WI38 (cell line): ENCODE data around the gene NHERF2.

ENCODE experiments used
- H3K4me3 ChIP-seq: 2 replicates; pipeline ENCODE4 v1.5.1; 2011; ENCODE audit warnings: low read depth, mild to moderate bottlenecking, control low read depth, low read length
- TF ChIP-seq, protein P1 (sequence below): IDR thresholded peaks from 2 replicates; pipeline ENCODE4 v1.5.1; 2012; ENCODE audit warnings: low read depth, mild to moderate bottlenecking, control low read depth, low read length

NHERF2 gene

DNA sequence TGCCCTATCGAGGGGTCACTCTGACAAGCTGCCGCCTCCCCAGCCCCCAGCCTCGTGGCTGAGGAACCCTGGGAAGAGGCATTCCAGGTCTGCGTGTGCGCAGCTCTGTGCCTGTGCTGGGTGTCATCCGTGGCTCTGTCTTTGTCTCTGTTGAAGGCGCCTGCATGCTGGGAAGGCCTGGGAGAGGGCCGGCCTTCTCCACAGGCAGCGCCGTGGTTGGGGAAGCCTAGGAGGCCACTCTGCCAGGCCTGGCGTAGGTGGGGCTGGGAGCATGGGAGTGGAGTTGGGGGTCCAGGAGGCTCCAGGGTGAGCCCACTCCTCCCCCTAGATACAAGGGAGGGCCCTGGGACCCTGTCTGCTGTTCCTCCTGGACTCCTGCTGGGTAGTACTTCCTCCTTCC, 3.3 kb downstream of the NHERF2 start:
- H3K4me3 ChIP-seq, result no peak overlapping the region

GRCh38 chr16:2031081-2031577, 4.4 kb downstream of the NHERF2 start:
- TF ChIP-seq, protein P1, sequence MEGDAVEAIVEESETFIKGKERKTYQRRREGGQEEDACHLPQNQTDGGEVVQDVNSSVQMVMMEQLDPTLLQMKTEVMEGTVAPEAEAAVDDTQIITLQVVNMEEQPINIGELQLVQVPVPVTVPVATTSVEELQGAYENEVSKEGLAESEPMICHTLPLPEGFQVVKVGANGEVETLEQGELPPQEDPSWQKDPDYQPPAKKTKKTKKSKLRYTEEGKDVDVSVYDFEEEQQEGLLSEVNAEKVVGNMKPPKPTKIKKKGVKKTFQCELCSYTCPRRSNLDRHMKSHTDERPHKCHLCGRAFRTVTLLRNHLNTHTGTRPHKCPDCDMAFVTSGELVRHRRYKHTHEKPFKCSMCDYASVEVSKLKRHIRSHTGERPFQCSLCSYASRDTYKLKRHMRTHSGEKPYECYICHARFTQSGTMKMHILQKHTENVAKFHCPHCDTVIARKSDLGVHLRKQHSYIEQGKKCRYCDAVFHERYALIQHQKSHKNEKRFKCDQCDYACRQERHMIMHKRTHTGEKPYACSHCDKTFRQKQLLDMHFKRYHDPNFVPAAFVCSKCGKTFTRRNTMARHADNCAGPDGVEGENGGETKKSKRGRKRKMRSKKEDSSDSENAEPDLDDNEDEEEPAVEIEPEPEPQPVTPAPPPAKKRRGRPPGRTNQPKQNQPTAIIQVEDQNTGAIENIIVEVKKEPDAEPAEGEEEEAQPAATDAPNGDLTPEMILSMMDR, result no peak
- H3K4me3 ChIP-seq, result no peak overlapping the region

More for the DNA sequence above, 3.3 kb downstream of the NHERF2 start:
- TF ChIP-seq, protein P1, result no peak

- TF ChIP-seq, protein P1, result no peak
- H3K4me3 ChIP-seq, result peak overlapping the region; percentile 59
These were observed 5.8 kb downstream of the NHERF2 start for GRCh38 chr16:2032285-2033056.

GRCh38 chr16:2033057-2033908, 6.6 kb downstream of the NHERF2 start:
- TF ChIP-seq, protein P1, result no peak
- H3K4me3 ChIP-seq, result peak overlapping the region; percentile 59

DNA sequence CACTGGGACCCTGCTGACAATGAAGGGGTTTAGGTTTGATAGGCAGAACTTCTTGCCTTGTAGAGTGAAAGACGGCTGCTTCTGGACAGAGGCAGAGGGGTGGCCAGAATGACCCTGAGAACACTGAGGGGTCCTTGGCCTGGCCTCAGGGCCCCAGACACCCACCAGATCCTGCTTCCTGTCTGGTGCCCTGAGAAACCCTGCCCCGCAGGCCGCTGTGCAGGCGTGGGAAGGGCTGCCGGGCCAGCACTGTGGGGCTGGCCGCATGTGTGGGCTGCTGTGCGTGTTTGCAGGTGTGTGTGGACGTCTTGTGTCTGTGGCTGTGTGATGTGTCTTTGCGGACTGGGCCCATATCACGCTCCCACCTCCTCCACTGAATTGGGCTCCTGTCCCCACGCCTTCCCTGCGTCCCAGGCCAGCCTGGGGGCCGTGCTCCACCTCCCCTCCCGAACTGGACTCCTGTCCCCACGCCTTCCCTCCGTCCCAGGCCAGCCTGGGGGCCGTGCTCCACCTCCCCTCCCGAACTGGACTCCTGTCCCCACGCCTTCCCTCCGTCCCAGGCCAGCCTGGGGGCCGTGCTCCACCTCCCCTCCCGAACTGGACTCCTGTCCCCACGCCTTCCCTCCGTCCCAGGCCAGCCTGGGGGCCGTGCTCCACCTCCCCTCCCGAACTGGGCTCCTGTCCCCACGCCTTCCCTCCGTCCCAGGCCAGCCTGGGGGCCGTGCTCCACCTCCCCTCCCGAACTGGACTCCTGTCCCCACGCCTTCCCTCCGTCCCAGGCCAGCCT, 7.4 kb downstream of the NHERF2 start:
- H3K4me3 ChIP-seq, result peak overlapping the region; percentile 59

DNA sequence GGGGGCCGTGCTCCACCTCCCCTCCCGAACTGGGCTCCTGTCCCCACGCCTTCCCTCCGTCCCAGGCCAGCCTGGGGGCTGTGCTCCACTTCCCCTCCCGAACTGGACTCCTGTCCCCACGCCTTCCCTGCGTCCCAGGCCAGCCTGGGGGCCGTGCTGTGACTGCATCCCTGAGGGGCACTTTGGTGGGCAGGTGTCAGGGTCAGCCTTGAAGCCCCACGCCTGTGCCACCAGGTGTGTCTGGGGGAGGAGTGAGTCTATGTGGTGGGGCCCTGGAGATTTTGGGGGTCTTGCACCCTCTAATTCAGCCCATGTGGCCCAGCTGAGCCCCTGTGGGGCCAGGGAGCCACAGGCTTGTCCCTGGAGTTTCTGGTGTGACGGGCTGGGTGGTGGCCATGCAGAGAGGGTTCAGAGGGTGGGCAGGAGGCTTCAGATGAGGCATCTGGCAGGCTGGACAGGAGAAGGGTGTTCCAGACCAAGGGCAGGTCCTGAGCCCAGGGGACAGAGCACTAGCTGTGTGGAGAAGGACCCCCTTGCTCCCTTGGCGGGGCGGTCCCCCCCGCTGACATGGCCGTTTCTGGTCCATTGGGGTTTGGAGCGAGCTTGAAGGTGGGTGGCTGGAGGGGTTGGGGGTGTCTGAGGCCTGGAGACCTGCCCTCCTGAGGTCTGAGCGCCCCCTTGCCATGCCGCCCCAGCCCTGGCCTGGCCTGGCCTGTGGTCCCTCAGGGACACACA, 8.2 kb downstream of the NHERF2 start:
- H3K4me3 ChIP-seq, result peak overlapping the region; percentile 30
- TF ChIP-seq, protein P1, result no peak
